Neural progenitor cell (in vitro differentiated cells): ENCODE results near the gene BCAP31.

ENCODE experiments used
- EZH2 ChIP-seq: fragments of 200-600 bp; sonication (generic); IDR thresholded peaks from 2 replicates; pipeline ENCODE4 v1.6.1; 2017; ENCODE audit warnings: antibody characterized with exemption, mild to moderate bottlenecking, moderate library complexity
- EZH2phosphoT487 ChIP-seq: fragments of 200-600 bp; sonication (generic); IDR thresholded peaks from 2 replicates; pipeline ENCODE4 v1.6.1; 2017; ENCODE audit warnings: antibody characterized with exemption
- TF ChIP-seq, protein P1 (sequence below): fragments of 200-600 bp; sonication (generic); IDR thresholded peaks from 2 replicates; pipeline ENCODE4 v1.5.1; 2017; ENCODE audit warnings: antibody characterized with exemption, mild to moderate bottlenecking

DNA sequence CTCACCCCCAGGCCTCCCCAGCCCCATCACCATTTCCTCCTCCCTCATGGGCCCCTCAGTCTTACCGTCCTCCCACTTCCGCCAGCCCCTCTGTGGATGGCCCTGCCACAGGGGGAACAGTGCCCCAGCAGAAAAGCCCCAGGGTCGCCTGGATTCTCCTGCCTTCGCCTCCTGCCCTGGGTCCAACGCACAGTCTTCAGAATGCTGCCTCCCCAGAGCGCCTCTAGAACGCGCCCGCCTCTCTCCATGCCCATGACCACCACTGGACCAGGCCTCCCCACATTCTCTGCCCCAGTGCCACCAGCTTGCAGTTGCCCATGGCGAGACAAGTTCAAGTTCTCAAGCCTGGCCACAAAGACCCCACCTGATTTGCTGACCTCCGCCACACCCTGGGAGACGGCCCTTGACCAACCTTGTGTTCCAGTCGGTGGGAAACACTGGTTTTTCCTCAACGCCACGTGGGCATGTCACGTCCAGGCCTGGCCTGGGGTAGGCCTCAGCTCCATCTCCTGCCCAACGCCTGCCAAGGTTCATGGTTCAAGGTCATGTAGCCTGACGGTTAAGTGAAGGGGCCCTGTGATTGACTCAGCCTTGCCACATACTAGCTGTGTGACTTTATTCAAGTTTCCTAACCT is 39.2 kb upstream of the BCAP31 start:
- TF ChIP-seq, protein P1, sequence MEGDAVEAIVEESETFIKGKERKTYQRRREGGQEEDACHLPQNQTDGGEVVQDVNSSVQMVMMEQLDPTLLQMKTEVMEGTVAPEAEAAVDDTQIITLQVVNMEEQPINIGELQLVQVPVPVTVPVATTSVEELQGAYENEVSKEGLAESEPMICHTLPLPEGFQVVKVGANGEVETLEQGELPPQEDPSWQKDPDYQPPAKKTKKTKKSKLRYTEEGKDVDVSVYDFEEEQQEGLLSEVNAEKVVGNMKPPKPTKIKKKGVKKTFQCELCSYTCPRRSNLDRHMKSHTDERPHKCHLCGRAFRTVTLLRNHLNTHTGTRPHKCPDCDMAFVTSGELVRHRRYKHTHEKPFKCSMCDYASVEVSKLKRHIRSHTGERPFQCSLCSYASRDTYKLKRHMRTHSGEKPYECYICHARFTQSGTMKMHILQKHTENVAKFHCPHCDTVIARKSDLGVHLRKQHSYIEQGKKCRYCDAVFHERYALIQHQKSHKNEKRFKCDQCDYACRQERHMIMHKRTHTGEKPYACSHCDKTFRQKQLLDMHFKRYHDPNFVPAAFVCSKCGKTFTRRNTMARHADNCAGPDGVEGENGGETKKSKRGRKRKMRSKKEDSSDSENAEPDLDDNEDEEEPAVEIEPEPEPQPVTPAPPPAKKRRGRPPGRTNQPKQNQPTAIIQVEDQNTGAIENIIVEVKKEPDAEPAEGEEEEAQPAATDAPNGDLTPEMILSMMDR: no peak
- no peak for TF ChIP-seq EZH2phosphoT487
- no peak for TF ChIP-seq EZH2
